H1 (cell line): ENCODE results near the gene GAS2.

Experiments
- BRCA1 ChIP-seq: IDR thresholded peaks from 2 replicates; pipeline ENCODE4 v1.6.1; 2012; ENCODE audit warnings: low read depth, low read length, improper control_type of control experiment
- CTBP2 ChIP-seq: IDR thresholded peaks from 2 replicates; pipeline ENCODE4 v1.7.0; 2011; ENCODE audit warnings: borderline replicate concordance, mild to moderate bottlenecking, moderate library complexity, mixed read lengths, low read length; ENCODE audit not compliant: insufficient read depth, insufficient read length
- CTCF ChIP-seq, 3 experiments: IDR thresholded peaks; 1 replicate in 2 of 3; 2 replicates in 1 of 3; pipeline versions ENCODE4 v1.5.1 to v1.6.1; 2011; ENCODE audit warnings: low read length in 3 of 3, mild to moderate bottlenecking in 3 of 3, inconsistent platforms in 2 of 3, low read depth in 1 of 3, moderate library complexity in 1 of 3; ENCODE audit not compliant: insufficient read depth in 1 of 3; ENCODE audit errors: control extremely low read depth in 1 of 3
- EGR1 ChIP-seq: IDR thresholded peaks from 2 replicates; pipeline ENCODE4 v1.6.1; 2011; ENCODE audit warnings: low read depth, low read length, borderline replicate concordance
- EP300 ChIP-seq, 2 experiments: IDR thresholded peaks; 1 replicate in 1 of 2; 2 replicates in 1 of 2; pipeline ENCODE4 v1.6.1; 2011 to 2012; ENCODE audit warnings: low read depth in 2 of 2, low read length in 2 of 2, mild to moderate bottlenecking in 2 of 2, borderline replicate concordance in 1 of 2, inconsistent platforms in 1 of 2, moderate library complexity in 1 of 2
- HDAC2 ChIP-seq, 2 experiments: fragments of 300-600 bp in 1 of 2; sonication (generic) in 1 of 2; IDR thresholded peaks; 2 replicates each; pipeline ENCODE4 v1.6.1; 2011 to 2012; ENCODE audit warnings: low read depth in 2 of 2, low read length in 2 of 2, mild to moderate bottlenecking in 2 of 2, moderate library complexity in 2 of 2, borderline replicate concordance in 1 of 2, inconsistent platforms in 1 of 2
- KDM1A ChIP-seq: fragments of 200-600, 300-600 bp; sonication (generic); IDR thresholded peaks from 2 replicates; pipeline ENCODE4 v1.7.1; 2016; ENCODE audit warnings: mild to moderate bottlenecking, low read length, borderline replicate concordance
- NRF1 ChIP-seq: IDR thresholded peaks from 2 replicates; pipeline ENCODE4 v1.6.1; 2011; ENCODE audit warnings: mild to moderate bottlenecking, low read depth, low read length, improper control_type of control experiment
- PHF8 ChIP-seq: fragments of 200-600 bp; sonication (generic); conservative IDR thresholded peaks from 2 replicates; pipeline ENCODE4 v1.7.1; 2012; ENCODE audit warnings: low read depth, mild to moderate bottlenecking, inconsistent platforms, low read length, moderate library complexity
- RAD21 ChIP-seq, 2 experiments: IDR thresholded peaks in 1 of 2; conservative IDR thresholded peaks in 1 of 2; 2 replicates each; pipeline ENCODE4 v1.6.1; 2011; ENCODE audit warnings: low read depth in 2 of 2, low read length in 2 of 2, improper control_type of control experiment in 1 of 2, inconsistent platforms in 1 of 2, mild to moderate bottlenecking in 1 of 2, moderate library complexity in 1 of 2
- SIN3A ChIP-seq, 2 experiments: IDR thresholded peaks in 1 of 2; conservative IDR thresholded peaks in 1 of 2; 2 replicates each; pipeline ENCODE4 v1.6.1; 2011 to 2012; ENCODE audit warnings: low read length in 2 of 2, improper control_type of control experiment in 1 of 2, low read depth in 1 of 2, mild to moderate bottlenecking in 1 of 2

GRCh38 chr11:22846726-22847125 lies 180.3 kb downstream of the GAS2 start:
- no peak for TF ChIP-seq NRF1
- TF ChIP-seq HDAC2 (IDR thresholded peaks at IDR 0.05; ENCODE audit: borderline replicate concordance in 1 of 2, low read depth in 2 of 2, low read length in 2 of 2) = no peak
- TF ChIP-seq CTCF (IDR thresholded peaks at IDR 0.05; ENCODE audit: control extremely low read depth in 1 of 3, insufficient read depth in 1 of 3, low read depth in 1 of 3, low read length in 3 of 3) = no peak
- no peak for TF ChIP-seq EP300 (IDR thresholded peaks at IDR 0.05; ENCODE audit: borderline replicate concordance in 1 of 2, low read depth in 2 of 2, low read length in 2 of 2)
- TF ChIP-seq RAD21 (IDR thresholded peaks at IDR 0.05 in 1 of 2, conservative IDR thresholded peaks at IDR 0.05 in 1 of 2; ENCODE audit: low read depth in 2 of 2, low read length in 2 of 2) = no peak
- TF ChIP-seq KDM1A = no peak
- no peak for TF ChIP-seq EGR1
- no peak for TF ChIP-seq BRCA1
- no peak for TF ChIP-seq SIN3A (conservative IDR thresholded peaks at IDR 0.05 in 1 of 2, IDR thresholded peaks at IDR 0.05 in 1 of 2; ENCODE audit: low read depth in 1 of 2, low read length in 2 of 2)
- no peak for TF ChIP-seq PHF8
- no peak for TF ChIP-seq CTBP2
